Breast epithelium (tissue), 4 donors: ENCODE data around the gene FBN3. TPM values are rescaled to one million over a fixed set of nuclear protein-coding genes. Genes with fewer than 3 reads are reported as not detected.

ENCODE experiments used
- DNase-seq, 2 donors: peaks; one replicate each; pipeline ENCODE4 v3.0.0-alpha.2; 2019; ENCODE audit warnings: low spot score in 2 of 2
- H3K27ac ChIP-seq, 2 donors: fragments of 200-600 bp; sonication (generic) in 1 of 2; one replicate each; pipeline ENCODE4 v1.5.1; 2016 to 2019; ENCODE audit warnings: mild to moderate bottlenecking in 1 of 2
- H3K27me3 ChIP-seq, 2 donors: fragments of 200-600 bp; sonication (generic) in 1 of 2; one replicate each; pipeline versions ENCODE4 v1.5.1 to v1.6.0; 2017 to 2019; ENCODE audit warnings: control low read depth in 1 of 2, mild to moderate bottlenecking in 1 of 2
- H3K36me3 ChIP-seq: fragments of 200-600 bp; one replicate; pipeline ENCODE4 v1.5.1; 2019
- H3K4me1 ChIP-seq, 2 donors: fragments of 200-600 bp; sonication (generic); one replicate each; pipeline ENCODE4 v1.5.1; 2016 to 2019; ENCODE audit warnings: control low read depth in 1 of 2
- H3K4me3 ChIP-seq, 3 donors: fragments of 200-600 bp; sonication (generic); 1 replicate in 2 of 3; 2 replicates in 1 of 3; pipeline ENCODE4 v1.5.1; 2016 to 2019; ENCODE audit warnings: mild to moderate bottlenecking in 3 of 3, moderate library complexity in 2 of 3
- H3K9me3 ChIP-seq, 2 donors: fragments of 200-600 bp; sonication (generic) in 1 of 2; one replicate each; pipeline ENCODE4 v1.5.1; 2016 to 2019; ENCODE audit warnings: control low read depth in 1 of 2
- CTCF ChIP-seq, 3 donors: fragments of 450-650 bp; IDR thresholded peaks; one replicate each; pipeline ENCODE4 v1.5.1; 2016 to 2017; ENCODE audit warnings: antibody characterized with exemption in 3 of 3, mild to moderate bottlenecking in 3 of 3, moderate library complexity in 3 of 3
- POLR2A ChIP-seq: fragments of 450-650 bp; IDR thresholded peaks from one replicate; pipeline ENCODE4 v1.6.1; 2016; ENCODE audit warnings: antibody characterized with exemption, mild to moderate bottlenecking, moderate library complexity
- POLR2AphosphoS5 ChIP-seq, 3 donors: sonication (generic); formaldehyde crosslinking; IDR thresholded peaks; one replicate each; pipeline ENCODE4 v1.6.1; 2017; ENCODE audit warnings: antibody characterized with exemption in 3 of 3
- intact Hi-C: fragments of 100-400 bp; cut with DNase I; formaldehyde crosslinking; loops from one replicate; pipeline ENCODE4 v1.15.1; 2023; ENCODE audit warnings: low total_unique reads
- total RNA-seq, 3 donors: library from RNA; depleted of rRNA; stranded (reverse); fragments of >200 nt; gene quantifications; one replicate each; pipeline ENCODE4 v1.1.0, GENCODE V29; 2016

Gene FBN3
- total RNA-seq, 3 donors from 2014 or later: 0.66 to 7.9 TPM; not detected in 1

- no peak overlapping the region for H3K4me3 ChIP-seq
- H3K27ac ChIP-seq: no peak overlapping the region
- no peaks in the 10 kb centered on the region for H3K36me3 ChIP-seq
- no peaks in the 10 kb centered on the region for H3K27me3 ChIP-seq
- no peaks in the 10 kb centered on the region for H3K9me3 ChIP-seq
- DNase-seq: no peak
- intact Hi-C loops: no loop called here
- no peaks in the 10 kb centered on the region for H3K4me1 ChIP-seq
- TF ChIP-seq POLR2AphosphoS5 (IDR thresholded peaks at IDR 0.05): no peak
- TF ChIP-seq POLR2A: no peak
- no peak for TF ChIP-seq CTCF (IDR thresholded peaks at IDR 0.05)
Observed at GRCh38 chr19:8126511-8126910, 22.9 kb downstream of the FBN3 start.

- intact Hi-C loops: no loop called here
- Histone ChIP-seq H3K4me3 (no peak overlapping the region), H3K27me3 (no peaks in the 10 kb centered on the region), H3K36me3 (no peaks in the 10 kb centered on the region), H3K9me3 (no peaks in the 10 kb centered on the region), H3K27ac (no peak overlapping the region), H3K4me1 (no peaks in the 10 kb centered on the region)
- DNase-seq: no peak
- TF ChIP-seq POLR2AphosphoS5 (IDR thresholded peaks at IDR 0.05): no peak
Observed at GRCh38 chr19:8126008-8126407, 23.4 kb downstream of the FBN3 start.

- H3K4me1 ChIP-seq: no peaks in the 10 kb centered on the region
- DNase-seq: no peak
- H3K27ac ChIP-seq: no peak overlapping the region
- no peaks in the 10 kb centered on the region for H3K27me3 ChIP-seq
- H3K4me3 ChIP-seq: no peak overlapping the region
- intact Hi-C loops: no loop called here
- TF ChIP-seq POLR2A: no peak
- no peak for TF ChIP-seq CTCF (IDR thresholded peaks at IDR 0.05)
- no peak for TF ChIP-seq POLR2AphosphoS5 (IDR thresholded peaks at IDR 0.05)
- no peaks in the 10 kb centered on the region for H3K9me3 ChIP-seq
- no peaks in the 10 kb centered on the region for H3K36me3 ChIP-seq
Observed at GRCh38 chr19:8123683-8124082, 25.7 kb downstream of the FBN3 start.

GRCh38 chr19:8120636-8121480 lies 28.5 kb downstream of the FBN3 start:
- DNase-seq: no peak
- Histone ChIP-seq H3K4me3 (no peak overlapping the region), H3K27ac (no peak overlapping the region), H3K27me3 (no peaks in the 10 kb centered on the region), H3K9me3 (no peaks in the 10 kb centered on the region), H3K36me3 (no peaks in the 10 kb centered on the region), H3K4me1 (no peaks in the 10 kb centered on the region)
- intact Hi-C loops: no loop called here
- no peak for TF ChIP-seq POLR2A

- H3K4me3 ChIP-seq: no peak overlapping the region
- TF ChIP-seq POLR2AphosphoS5 (IDR thresholded peaks at IDR 0.05): no peak
- no peak for TF ChIP-seq CTCF (IDR thresholded peaks at IDR 0.05)
- TF ChIP-seq POLR2A: no peak
- no peaks in the 10 kb centered on the region for H3K9me3 ChIP-seq
- H3K27me3 ChIP-seq: no peaks in the 10 kb centered on the region
- intact Hi-C loops: no loop called here
- H3K27ac ChIP-seq: no peak overlapping the region
- H3K36me3 ChIP-seq: no peaks in the 10 kb centered on the region
- H3K4me1 ChIP-seq: no peaks in the 10 kb centered on the region
- no peak for DNase-seq
Observed at GRCh38 chr19:8117991-8118390, 31.4 kb downstream of the FBN3 start.

GRCh38 chr19:8116437-8117293 lies 32.7 kb downstream of the FBN3 start:
- intact Hi-C loops: no loop called here
- no peaks in the 10 kb centered on the region for H3K4me1 ChIP-seq
- no peak overlapping the region for H3K4me3 ChIP-seq
- no peak overlapping the region for H3K27ac ChIP-seq
- H3K36me3 ChIP-seq: no peaks in the 10 kb centered on the region
- no peaks in the 10 kb centered on the region for H3K27me3 ChIP-seq
- H3K9me3 ChIP-seq: no peaks in the 10 kb centered on the region
- no peak for DNase-seq
- TF ChIP-seq POLR2AphosphoS5 (IDR thresholded peaks at IDR 0.05) (no peak), CTCF (IDR thresholded peaks at IDR 0.05) (no peak), POLR2A (no peak)
